Fibroblast of lung (primary cell): Measurements from ENCODE around the gene ADCY3.

Experiments used
- EZH2 ChIP-seq: IDR thresholded peaks from 2 replicates; pipeline ENCODE4 v1.5.1; 2012; ENCODE audit warnings: low read length, control low read depth, mild to moderate bottlenecking; ENCODE audit errors: missing control alignments
- TF ChIP-seq, protein P1 (sequence below), 2 donors: IDR thresholded peaks in 1 of 2; conservative IDR thresholded peaks in 1 of 2; 1 replicate in 1 of 2; 2 replicates in 1 of 2; pipeline ENCODE4 v1.5.1; 2011 to 2012; ENCODE audit warnings: low read length in 2 of 2, control low read depth in 1 of 2, inconsistent platforms in 1 of 2, low read depth in 1 of 2, mild to moderate bottlenecking in 1 of 2

DNA sequence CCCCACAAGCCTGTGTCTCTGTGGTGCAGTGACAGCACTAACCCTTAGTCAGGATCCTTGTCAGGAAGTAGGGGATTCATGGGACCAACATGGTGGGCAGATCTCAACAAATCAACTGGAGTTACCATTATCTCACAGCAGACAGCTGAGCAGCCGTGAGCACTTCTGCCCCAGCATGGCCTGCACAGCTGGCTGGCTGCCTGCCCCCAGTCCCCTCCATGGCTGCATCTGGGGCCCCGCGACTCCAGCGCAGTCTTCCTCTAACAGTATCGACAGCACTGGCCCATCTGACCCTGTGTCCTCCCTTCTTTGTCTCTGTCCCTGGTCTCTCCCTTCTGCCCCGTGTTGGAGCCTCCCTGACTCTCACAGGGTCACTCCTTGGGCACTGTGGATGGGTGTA lies 4.7 kb upstream of the ADCY3 start:
- TF ChIP-seq, protein P1, sequence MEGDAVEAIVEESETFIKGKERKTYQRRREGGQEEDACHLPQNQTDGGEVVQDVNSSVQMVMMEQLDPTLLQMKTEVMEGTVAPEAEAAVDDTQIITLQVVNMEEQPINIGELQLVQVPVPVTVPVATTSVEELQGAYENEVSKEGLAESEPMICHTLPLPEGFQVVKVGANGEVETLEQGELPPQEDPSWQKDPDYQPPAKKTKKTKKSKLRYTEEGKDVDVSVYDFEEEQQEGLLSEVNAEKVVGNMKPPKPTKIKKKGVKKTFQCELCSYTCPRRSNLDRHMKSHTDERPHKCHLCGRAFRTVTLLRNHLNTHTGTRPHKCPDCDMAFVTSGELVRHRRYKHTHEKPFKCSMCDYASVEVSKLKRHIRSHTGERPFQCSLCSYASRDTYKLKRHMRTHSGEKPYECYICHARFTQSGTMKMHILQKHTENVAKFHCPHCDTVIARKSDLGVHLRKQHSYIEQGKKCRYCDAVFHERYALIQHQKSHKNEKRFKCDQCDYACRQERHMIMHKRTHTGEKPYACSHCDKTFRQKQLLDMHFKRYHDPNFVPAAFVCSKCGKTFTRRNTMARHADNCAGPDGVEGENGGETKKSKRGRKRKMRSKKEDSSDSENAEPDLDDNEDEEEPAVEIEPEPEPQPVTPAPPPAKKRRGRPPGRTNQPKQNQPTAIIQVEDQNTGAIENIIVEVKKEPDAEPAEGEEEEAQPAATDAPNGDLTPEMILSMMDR (conservative IDR thresholded peaks at IDR 0.05 in 1 of 2, IDR thresholded peaks at IDR 0.05 in 1 of 2; ENCODE audit: low read depth in 1 of 2, low read length in 2 of 2): no peak
- no peak for TF ChIP-seq EZH2
